K562 (cell line): ENCODE results near the gene FCHO2.

Source experiments
- CBX8 ChIP-seq: fragments of 200-600 bp; sonication (generic); IDR thresholded peaks from 2 replicates; pipeline ENCODE4 v1.6.1; 2012; ENCODE audit warnings: borderline replicate concordance, mixed run types, low read depth, mild to moderate bottlenecking, moderate library complexity, mixed read lengths, low read length, control low read depth, inconsistent platforms; ENCODE audit not compliant: poor library complexity, severe bottlenecking; ENCODE audit errors: extremely low read depth
- GMEB1 ChIP-seq: fragments of 250-450 bp; sonication (Bioruptor Pico); IDR thresholded peaks from 2 replicates; pipeline ENCODE4 v1.4.0; 2020; ENCODE audit warnings: mild to moderate bottlenecking
- NFE2L1 ChIP-seq: fragments of 450-650 bp; IDR thresholded peaks from 2 replicates; pipeline ENCODE4 v1.6.1; 2016; ENCODE audit warnings: missing genetic modification characterization, low read depth, mild to moderate bottlenecking, missing compliant biosample characterization, moderate library complexity, borderline replicate concordance
- POLR2AphosphoS5 ChIP-seq: IDR thresholded peaks from 2 replicates; pipeline ENCODE4 v1.6.1; 2011; ENCODE audit warnings: mild to moderate bottlenecking, low read depth, low read length, moderate library complexity; ENCODE audit not compliant: control insufficient read depth, insufficient read depth
- TF ChIP-seq, protein P1 (sequence below): fragments of 450-650 bp; IDR thresholded peaks from 2 replicates; pipeline ENCODE4 v1.6.1; 2018; ENCODE audit not compliant: partially characterized antibody

- TF ChIP-seq POLR2AphosphoS5 (no peak), CBX8 (no peak), GMEB1 (CRISPR knock-in tag) (no peak), NFE2L1 (no peak)
- TF ChIP-seq, protein P1, sequence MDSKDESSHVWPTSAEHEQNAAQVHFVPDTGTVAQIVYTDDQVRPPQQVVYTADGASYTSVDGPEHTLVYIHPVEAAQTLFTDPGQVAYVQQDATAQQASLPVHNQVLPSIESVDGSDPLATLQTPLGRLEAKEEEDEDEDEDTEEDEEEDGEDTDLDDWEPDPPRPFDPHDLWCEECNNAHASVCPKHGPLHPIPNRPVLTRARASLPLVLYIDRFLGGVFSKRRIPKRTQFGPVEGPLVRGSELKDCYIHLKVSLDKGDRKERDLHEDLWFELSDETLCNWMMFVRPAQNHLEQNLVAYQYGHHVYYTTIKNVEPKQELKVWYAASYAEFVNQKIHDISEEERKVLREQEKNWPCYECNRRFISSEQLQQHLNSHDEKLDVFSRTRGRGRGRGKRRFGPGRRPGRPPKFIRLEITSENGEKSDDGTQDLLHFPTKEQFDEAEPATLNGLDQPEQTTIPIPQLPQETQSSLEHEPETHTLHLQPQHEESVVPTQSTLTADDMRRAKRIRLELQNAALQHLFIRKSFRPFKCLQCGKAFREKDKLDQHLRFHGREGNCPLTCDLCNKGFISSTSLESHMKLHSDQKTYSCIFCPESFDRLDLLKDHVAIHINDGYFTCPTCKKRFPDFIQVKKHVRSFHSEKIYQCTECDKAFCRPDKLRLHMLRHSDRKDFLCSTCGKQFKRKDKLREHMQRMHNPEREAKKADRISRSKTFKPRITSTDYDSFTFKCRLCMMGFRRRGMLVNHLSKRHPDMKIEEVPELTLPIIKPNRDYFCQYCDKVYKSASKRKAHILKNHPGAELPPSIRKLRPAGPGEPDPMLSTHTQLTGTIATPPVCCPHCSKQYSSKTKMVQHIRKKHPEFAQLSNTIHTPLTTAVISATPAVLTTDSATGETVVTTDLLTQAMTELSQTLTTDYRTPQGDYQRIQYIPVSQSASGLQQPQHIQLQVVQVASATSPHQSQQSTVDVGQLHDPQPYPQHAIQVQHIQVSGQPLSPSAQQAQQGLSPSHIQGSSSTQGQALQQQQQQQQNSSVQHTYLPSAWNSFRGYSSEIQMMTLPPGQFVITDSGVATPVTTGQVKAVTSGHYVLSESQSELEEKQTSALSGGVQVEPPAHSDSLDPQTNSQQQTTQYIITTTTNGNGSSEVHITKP = no peak
Observed at GRCh38 chr5:73129143-73129542, 173.3 kb downstream of the FCHO2 start.
